Type B pancreatic cell (in vitro differentiated cells): ENCODE measurements around the gene HOXA9. TPM values are rescaled to one million over a fixed set of nuclear protein-coding genes. Genes with fewer than 3 reads are reported as not detected.

Source experiments
- DNase-seq: peaks from one replicate; pipeline ENCODE4 v3.0.0; 2021; ENCODE audit warnings: mixed read lengths; ENCODE audit not compliant: unreplicated experiment; ENCODE audit errors: extremely low spot score
- H3K27ac Mint-ChIP-seq: 2 replicates; pipeline ENCODE4 v1.8.0; 2021; ENCODE audit warnings: mild to moderate bottlenecking, mixed read lengths
- H3K27me3 Mint-ChIP-seq: 2 replicates; pipeline ENCODE4 v1.8.0; 2021; ENCODE audit warnings: mixed read lengths
- H3K36me3 Mint-ChIP-seq: 2 replicates; pipeline ENCODE4 v1.8.0; 2021; ENCODE audit warnings: mixed read lengths
- H3K4me1 Mint-ChIP-seq: one replicate; pipeline ENCODE4 v1.8.0; 2021; ENCODE audit warnings: mixed read lengths; ENCODE audit not compliant: unreplicated experiment
- H3K4me3 Mint-ChIP-seq: 2 replicates; pipeline ENCODE4 v1.8.0; 2021; ENCODE audit warnings: mild to moderate bottlenecking, mixed read lengths
- H3K9me3 Mint-ChIP-seq: 2 replicates; pipeline ENCODE4 v1.8.0; 2021; ENCODE audit warnings: mixed read lengths
- total RNA-seq: library from RNA; stranded (reverse); gene quantifications from 2 replicates; pipeline ENCODE4 v1.2.1, GENCODE V29; 2021; ENCODE audit warnings: low replicate concordance
- TF ChIP-seq, protein P1 (sequence below): fragments of 200-600 bp; sonication (generic); conservative IDR thresholded peaks from 2 replicates; pipeline ENCODE4 v1.5.0; 2021; ENCODE audit warnings: antibody characterized with exemption, mild to moderate bottlenecking

Gene HOXA9
- total RNA-seq, 1 donor from 2014 or later: 4.1 TPM

DNA sequence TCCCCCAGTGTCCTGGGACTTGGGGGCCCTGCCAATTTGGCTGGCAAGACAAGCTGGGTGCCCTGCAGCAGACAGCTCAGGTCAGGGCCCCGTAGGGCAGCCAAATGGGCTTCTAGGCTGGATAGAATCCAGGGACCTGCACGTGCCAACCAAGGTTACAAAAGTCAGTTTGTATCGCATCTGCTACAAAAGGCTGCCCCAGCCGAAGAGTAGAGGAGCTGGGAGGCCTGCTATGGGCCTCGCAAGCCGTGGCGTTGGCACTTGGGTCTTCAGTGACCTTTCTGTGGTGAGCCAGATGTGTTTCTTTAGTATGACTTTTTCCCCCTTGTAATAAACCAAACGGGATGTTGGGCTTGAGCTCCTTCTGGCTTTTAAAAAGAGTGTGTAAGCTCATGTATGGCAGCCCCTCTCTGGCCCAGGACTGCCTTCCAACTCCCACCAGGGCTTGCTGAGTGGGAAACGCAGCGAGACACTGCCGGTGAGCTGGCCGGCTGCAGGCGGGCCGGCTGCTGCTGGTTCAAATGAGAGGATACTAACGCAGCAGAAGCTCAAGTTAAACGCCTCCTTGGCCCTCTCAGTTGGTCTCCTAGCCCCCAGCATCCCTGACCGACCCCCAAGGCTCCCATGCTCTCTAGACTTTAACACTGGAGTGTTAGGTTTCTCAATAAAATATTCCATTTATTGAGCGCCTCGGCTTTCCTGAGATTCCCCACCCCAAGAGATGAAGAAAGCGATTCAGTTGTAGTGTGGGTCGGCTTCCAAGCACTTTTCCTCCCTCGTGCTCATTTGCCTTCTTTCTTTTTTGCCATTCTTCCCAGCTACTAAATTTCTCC lies 11.8 kb upstream of the HOXA9 start:
- Mint-ChIP-seq H3K27ac (peak overlapping the region; percentile 15), H3K27me3 (peaks cover 90% of the 10 kb centered on the region), H3K36me3 (no peaks in the 10 kb centered on the region), H3K9me3 (no peaks in the 10 kb centered on the region), H3K4me1 (peaks cover 9% of the 10 kb centered on the region), H3K4me3 (peak overlapping the region; percentile 17)
- peak; percentile 62 for DNase-seq
- TF ChIP-seq, protein P1, sequence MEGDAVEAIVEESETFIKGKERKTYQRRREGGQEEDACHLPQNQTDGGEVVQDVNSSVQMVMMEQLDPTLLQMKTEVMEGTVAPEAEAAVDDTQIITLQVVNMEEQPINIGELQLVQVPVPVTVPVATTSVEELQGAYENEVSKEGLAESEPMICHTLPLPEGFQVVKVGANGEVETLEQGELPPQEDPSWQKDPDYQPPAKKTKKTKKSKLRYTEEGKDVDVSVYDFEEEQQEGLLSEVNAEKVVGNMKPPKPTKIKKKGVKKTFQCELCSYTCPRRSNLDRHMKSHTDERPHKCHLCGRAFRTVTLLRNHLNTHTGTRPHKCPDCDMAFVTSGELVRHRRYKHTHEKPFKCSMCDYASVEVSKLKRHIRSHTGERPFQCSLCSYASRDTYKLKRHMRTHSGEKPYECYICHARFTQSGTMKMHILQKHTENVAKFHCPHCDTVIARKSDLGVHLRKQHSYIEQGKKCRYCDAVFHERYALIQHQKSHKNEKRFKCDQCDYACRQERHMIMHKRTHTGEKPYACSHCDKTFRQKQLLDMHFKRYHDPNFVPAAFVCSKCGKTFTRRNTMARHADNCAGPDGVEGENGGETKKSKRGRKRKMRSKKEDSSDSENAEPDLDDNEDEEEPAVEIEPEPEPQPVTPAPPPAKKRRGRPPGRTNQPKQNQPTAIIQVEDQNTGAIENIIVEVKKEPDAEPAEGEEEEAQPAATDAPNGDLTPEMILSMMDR: no peak

DNA sequence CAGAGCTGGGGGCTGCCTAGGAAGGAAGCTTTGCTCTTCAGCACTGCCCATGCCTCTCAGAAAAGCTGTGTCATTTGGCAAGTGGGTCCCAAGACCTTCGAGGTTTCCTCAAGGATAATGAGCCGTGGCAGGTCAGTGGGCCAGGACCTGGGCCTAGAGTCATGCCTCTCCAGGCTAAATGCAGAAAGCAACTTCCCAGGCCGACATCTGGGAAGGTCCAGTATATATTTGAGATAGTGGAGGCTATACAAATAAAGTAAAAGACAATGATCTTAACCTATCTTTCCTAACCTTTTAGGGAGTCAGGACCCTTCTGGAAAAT lies 11.1 kb upstream of the HOXA9 start:
- no peak overlapping the region for H3K4me3 Mint-ChIP-seq
- H3K27ac Mint-ChIP-seq: no peak overlapping the region
- no peak for DNase-seq
- peaks cover 15% of the 10 kb centered on the region for H3K4me1 Mint-ChIP-seq
- H3K27me3 Mint-ChIP-seq: peaks cover 90% of the 10 kb centered on the region
- no peaks in the 10 kb centered on the region for H3K36me3 Mint-ChIP-seq
- TF ChIP-seq, protein P1: no peak
- no peaks in the 10 kb centered on the region for H3K9me3 Mint-ChIP-seq

DNA sequence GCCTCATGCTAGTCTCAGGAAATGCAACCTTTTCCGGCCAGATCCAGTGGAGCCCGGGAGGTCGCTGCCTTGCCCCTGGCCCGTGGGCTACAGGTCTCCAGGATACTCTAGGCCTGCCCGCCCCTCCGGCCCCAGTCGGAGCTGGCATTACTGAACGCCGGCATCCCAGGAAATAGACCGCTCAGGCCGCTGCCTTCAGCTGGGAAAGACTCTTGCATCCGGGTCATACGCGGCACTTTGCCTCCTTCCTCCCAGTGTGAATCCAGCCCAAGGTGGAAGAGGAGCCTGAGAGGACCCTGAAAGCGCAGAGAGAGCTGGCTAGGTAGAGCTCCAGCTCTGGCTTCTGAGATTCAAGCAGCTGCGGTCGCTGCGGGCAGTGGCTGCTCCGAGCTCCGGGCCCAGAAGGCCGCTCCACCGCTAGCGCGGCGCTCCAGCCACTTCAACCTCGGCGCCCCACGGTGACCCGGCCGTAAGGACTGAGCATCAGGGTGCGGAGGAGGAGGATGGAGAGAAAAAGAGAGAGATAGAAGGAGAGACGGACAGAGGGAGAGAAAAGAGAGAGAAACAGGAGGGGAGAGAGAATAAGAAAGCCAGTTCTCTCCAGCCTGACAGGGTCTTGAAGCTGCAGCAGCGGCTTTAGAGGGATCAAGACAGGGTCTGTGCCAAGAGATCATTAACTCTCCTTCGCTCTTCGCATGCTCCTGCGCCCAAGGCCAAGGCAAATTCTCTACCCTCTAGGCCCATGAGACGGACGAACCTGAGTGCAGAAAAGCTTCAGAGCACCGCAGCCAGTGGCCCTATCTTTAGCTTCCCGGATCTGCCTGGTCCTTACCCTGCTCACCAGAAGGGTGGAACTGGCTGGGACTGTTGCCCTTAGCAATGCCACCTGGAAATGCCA lies 10.5 kb upstream of the HOXA9 start:
- Mint-ChIP-seq H3K4me1 (peaks cover 16% of the 10 kb centered on the region), H3K4me3 (peak overlapping the region; percentile 52), H3K36me3 (no peaks in the 10 kb centered on the region), H3K27me3 (peaks cover 90% of the 10 kb centered on the region), H3K9me3 (no peaks in the 10 kb centered on the region), H3K27ac (no peak overlapping the region)
- TF ChIP-seq, protein P1: no peak
- DNase-seq: peak; percentile 64

DNA sequence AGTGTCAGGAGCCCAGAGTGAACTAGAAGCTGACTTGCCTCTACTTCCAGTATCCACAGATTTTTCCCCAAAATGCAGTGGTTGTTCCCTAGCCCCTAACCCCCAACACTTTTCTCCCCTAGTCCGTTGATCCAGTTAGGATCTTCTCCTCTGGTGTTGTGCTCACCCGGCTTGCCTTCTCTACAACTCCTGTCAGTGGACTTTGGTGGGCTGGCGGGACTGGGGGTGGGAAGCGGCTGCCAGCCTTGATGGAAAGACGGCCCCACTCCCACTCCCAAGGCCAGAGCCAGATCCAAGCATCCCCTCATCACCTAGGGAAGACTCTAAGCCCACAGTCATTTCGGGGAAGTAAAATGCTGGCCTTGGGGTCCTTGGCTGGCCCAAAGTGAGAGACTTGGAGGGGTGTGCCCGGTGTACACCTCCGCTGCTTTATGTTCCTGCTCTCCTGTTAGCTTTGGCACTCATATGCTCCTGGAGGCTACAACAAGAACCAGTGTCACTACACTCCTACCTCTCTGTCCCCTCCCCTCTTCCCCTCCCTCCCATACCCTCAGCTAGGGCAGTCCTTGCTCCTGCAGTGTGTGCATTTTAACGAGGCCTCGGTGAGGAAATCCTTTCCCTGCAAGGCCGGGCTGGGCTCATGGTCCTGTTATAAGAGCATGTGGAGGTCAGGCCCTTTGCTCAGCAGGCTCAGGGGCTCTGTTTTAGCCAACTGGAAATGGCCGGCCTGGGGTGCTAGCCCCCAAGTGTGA lies 9.7 kb upstream of the HOXA9 start:
- Mint-ChIP-seq H3K27ac (no peak overlapping the region), H3K4me3 (peak overlapping the region; percentile 75)
- DNase-seq: peak; percentile 64

More for the DNA sequence above, 9.7 kb upstream of the HOXA9 start:
- Mint-ChIP-seq H3K27me3 (peaks cover 90% of the 10 kb centered on the region), H3K36me3 (no peaks in the 10 kb centered on the region), H3K9me3 (no peaks in the 10 kb centered on the region), H3K4me1 (peaks cover 16% of the 10 kb centered on the region)
- TF ChIP-seq, protein P1: no peak
